ENCODE measurements around the gene LRRC59. TPM values are rescaled to one million over a fixed set of nuclear protein-coding genes. Genes with fewer than 3 reads are reported as not detected.

LRRC59 gene
- 233 and 241 TPM in 2 replicates for total RNA-seq (2012; rRNA removed)
- 134 and 139 TPM in 2 replicates for polyA plus RNA-seq (2012; rRNA removed)
- polyA plus RNA-seq (2012; cell fraction: cytosol; rRNA removed) = 90.9 and 114 TPM in 2 replicates
- polyA plus RNA-seq (2012; cell fraction: nucleus; rRNA removed; ENCODE audit: low replicate concordance) = 56.5 and 96.2 TPM in 2 replicates
- percentile 95 among the genes with signal in this experiment for Bru-seq, nascent RNA
- percentile 95 among the genes with signal in this experiment for BruChase-seq, experiment 1, labeled RNA remaining after a 6-hour chase
- percentile 93 among the genes with signal in this experiment for BruChase-seq, experiment 2, labeled RNA remaining after a 2-hour chase
- long read RNA-seq, transcript LRRC59-201 (7 exons, 2,910 nt) = major isoform, 91 of 140 reads
- long read RNA-seq, partial matches to known transcripts = 20 of 140 reads
- long read RNA-seq, other reads (novel, unspliced or antisense) = 29 of 140 reads

GRCh38 chr17:50397111-50397918 lies at the start of gene LRRC59:
TSS of gene LRRC59 (minus strand) at chr17:50397523. CDS start at chr17:50397317, 206 bp downstream.
- Histone ChIP-seq H3K27me3 (ENCODE audit: control insufficient read depth, insufficient read depth, low read length) (0 out of 2 replicates have a peak, but pooled peaks cover 2% of the 10 kb centered on the region), H4K5ac (ENCODE audit: low read depth, low read length) (peak within 1 kb of the TSS; percentile 74), H3K27ac (ENCODE audit: insufficient read depth, low read length) (peak within 1 kb of the TSS; percentile 79), H3K4me2 (ENCODE audit: low read depth, low read length) (peak within 1 kb of the TSS; percentile 96), H4K91ac (ENCODE audit: insufficient read depth, low read depth, low read length) (peak within 1 kb of the TSS; percentile 96), H2AK9ac (replicated peaks; ENCODE audit: low read depth, low read length, poor library complexity) (peak within 1 kb of the TSS; percentile 100), H4K8ac (ENCODE audit: low read depth in 2 of 2, low read length in 2 of 2) (peak within 1 kb of the TSS; percentile 80 to 95), H2BK120ac (ENCODE audit: low read depth, low read length) (peak within 1 kb of the TSS; percentile 50), H3K56ac (ENCODE audit: extremely low read depth, insufficient read depth, low read length) (peak within 1 kb of the TSS; percentile 91), H2BK20ac (ENCODE audit: low read depth, low read length) (no peak within 1 kb of the TSS), H4K20me1 (ENCODE audit: insufficient read depth, low read length) (peaks cover 44% of the 10 kb centered on the region), H3K9ac (ENCODE audit: low read depth, low read length) (peak within 1 kb of the TSS; percentile 92), H3K18ac (ENCODE audit: low read depth, low read length) (peak within 1 kb of the TSS; percentile 5; the same call in 1 of the 2 replicates), H2AK5ac (ENCODE audit: low read depth, low read length) (peak within 1 kb of the TSS; percentile 98), H3K4me1 (ENCODE audit: control insufficient read depth, insufficient read depth, low read length) (peaks cover 4% of the 10 kb centered on the region), H2AFZ (replicated peaks; ENCODE audit: low read length, poor library complexity) (peak within 1 kb of the TSS; percentile 95), H3K79me1 (ENCODE audit: low read depth in 1 of 2, low read length in 2 of 2) (peaks cover 25 to 32% of the 10 kb centered on the region in 2 experiments), H3K4me3 (ENCODE audit: insufficient read depth, low read depth, low read length) (peak within 1 kb of the TSS; percentile 96), H3K9me1 (ENCODE audit: insufficient read depth, low read length) (peaks cover 16% of the 10 kb centered on the region; the same call in 1 of the 2 replicates), H2BK15ac (ENCODE audit: low read depth, low read length) (no peak within 1 kb of the TSS; the same call in 2 of the 3 replicates), H3K23ac (ENCODE audit: low read depth, low read length) (peak within 1 kb of the TSS; percentile 97), H3K36me3 (ENCODE audit: control insufficient read depth, insufficient read depth, low read length) (peaks cover 26% of the 10 kb centered on the region), H3K4ac (ENCODE audit: low read depth, low read length) (peak within 1 kb of the TSS; percentile 99), H3K14ac (replicated peaks; ENCODE audit: low read depth, low read length) (peak within 1 kb of the TSS; percentile 95), H3K9me3 (ENCODE audit: control insufficient read depth, insufficient read depth, low read length) (0 out of 2 replicates have a peak, but pooled peaks cover 2% of the 10 kb centered on the region), H2BK5ac (ENCODE audit: low read depth, low read length, poor library complexity, severe bottlenecking) (peak within 1 kb of the TSS; percentile 65)
- BruUV-seq (replicated peaks) = no TSS peak
- WGBS, 2 experiments (ENCODE audit: extremely low coverage in 2 of 2, insufficient read length in 1 of 2) = 2% methylated on average over 31 of the region's 70 CpGs; no CpG with 5 or more reads in 1 of the 2 experiments
- intact Hi-C loops (cut with micrococcal nuclease) (loop anchor here (1.0 kb wide), 1 partner anchor 81 kb away; the partner anchor contains the start of gene RSAD1), in situ Hi-C loops (cut with MboI; ENCODE audit: low sequenced_read_pairs) (no loop called here), dilution Hi-C loops (cut with HindIII; ENCODE audit: low sequenced_read_pairs, unreplicated experiment) (no loop called here)
- POLR2A ChIA-PET (ENCODE audit: unreplicated experiment) = interaction anchor here (0.7 to 1.3 kb wide), 3 partner anchors 24 to 99 kb away, joined by 4 to 5 read pairs (median 4); no protein-coding TSS in a partner anchor
- ATAC-seq (ENCODE audit: low read depth) (peak; percentile 98), DNase-seq (peak; percentile 82)
- CTCF ChIA-PET = interaction anchor here (0.6 to 1.4 kb wide), 11 partner anchors 9 to 317 kb away, joined by 3 to 7 read pairs (median 4); partner anchors contain the start of gene ACSF2
- TF ChIP-seq, protein P1, sequence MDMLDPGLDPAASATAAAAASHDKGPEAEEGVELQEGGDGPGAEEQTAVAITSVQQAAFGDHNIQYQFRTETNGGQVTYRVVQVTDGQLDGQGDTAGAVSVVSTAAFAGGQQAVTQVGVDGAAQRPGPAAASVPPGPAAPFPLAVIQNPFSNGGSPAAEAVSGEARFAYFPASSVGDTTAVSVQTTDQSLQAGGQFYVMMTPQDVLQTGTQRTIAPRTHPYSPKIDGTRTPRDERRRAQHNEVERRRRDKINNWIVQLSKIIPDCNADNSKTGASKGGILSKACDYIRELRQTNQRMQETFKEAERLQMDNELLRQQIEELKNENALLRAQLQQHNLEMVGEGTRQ (IDR thresholded peaks at IDR 0.05; ENCODE audit: low read depth, low read length) = no peak
- TF ChIP-seq POLR2A (IDR thresholded peaks at IDR 0.05; ENCODE audit: low read depth, low read length) = peak; percentile 95
- no peak for TF ChIP-seq CEBPB (IDR thresholded peaks at IDR 0.05; ENCODE audit: low read depth, low read length)
- peak; percentile 91 for TF ChIP-seq MXI1 (IDR thresholded peaks at IDR 0.05; ENCODE audit: borderline replicate concordance, low read depth, low read length)
- 0 out of 2 replicates have a peak, but pooled peaks have one; percentile 10 for TF ChIP-seq FOS (IDR thresholded peaks at IDR 0.05; ENCODE audit: low read depth, low read length)
- peak; percentile 98 for TF ChIP-seq MAZ (IDR thresholded peaks at IDR 0.05; ENCODE audit: borderline replicate concordance, low read depth, low read length)
- TF ChIP-seq CTCF (conservative IDR thresholded peaks at IDR 0.05; ENCODE audit: low read depth, low read length) = peak; percentile 99
- TF ChIP-seq MAFK (IDR thresholded peaks at IDR 0.05; ENCODE audit: low read depth, low read length) = no peak
- peak; percentile 44 for TF ChIP-seq SMC3 (IDR thresholded peaks at IDR 0.05; ENCODE audit: low read depth, low read length)
- 0 out of 2 replicates have a peak, but pooled peaks have one; percentile 51 for TF ChIP-seq CHD1 (IDR thresholded peaks at IDR 0.05; ENCODE audit: low read depth, low read length)
- no peak for TF ChIP-seq RFX5 (IDR thresholded peaks at IDR 0.05; ENCODE audit: low read depth, low read length)
- peak; percentile 54 for TF ChIP-seq BHLHE40 (IDR thresholded peaks at IDR 0.05; ENCODE audit: low read depth, low read length)
- peak; percentile 14; the same call in 1 of the 2 replicates for TF ChIP-seq NFE2L2 (IDR thresholded peaks at IDR 0.05; ENCODE audit: low read depth, low read length)
